EH (cell line): ENCODE results near the gene OXCT2.

ENCODE experiments used
- DNase-seq: peaks from one replicate; pipeline ENCODE4 v3.0.0-alpha.2; 2015; ENCODE audit warnings: low read depth

Gene OXCT2

GRCh38 chr1:39762550-39763540 is 8.3 kb downstream of the OXCT2 start:
- no peak for DNase-seq

GRCh38 chr1:39761557-39762260 is 9.4 kb downstream of the OXCT2 start:
- no peak for DNase-seq

- no peak for DNase-seq
Observed at GRCh38 chr1:39761016-39761415, 10.1 kb downstream of the OXCT2 start.

GRCh38 chr1:39760074-39761008 is 10.8 kb downstream of the OXCT2 start:
- DNase-seq = no peak

- peak; percentile 16 for DNase-seq
Observed at GRCh38 chr1:39759436-39759726, 11.8 kb downstream of the OXCT2 start.

GRCh38 chr1:39758556-39759435 is 12.4 kb downstream of the OXCT2 start:
- DNase-seq = no peak

- no peak for DNase-seq
Observed at GRCh38 chr1:39757501-39757900, 13.6 kb downstream of the OXCT2 start.

- DNase-seq = no peak
Observed at GRCh38 chr1:39755965-39756659, 15.0 kb downstream of the OXCT2 start.

- DNase-seq = no peak
Observed at GRCh38 chr1:39754906-39755504, 16.1 kb downstream of the OXCT2 start.

- DNase-seq = no peak
Observed at GRCh38 chr1:39754026-39754570, 17.1 kb downstream of the OXCT2 start.

GRCh38 chr1:39753132-39754025 is 17.8 kb downstream of the OXCT2 start:
- DNase-seq = no peak

- DNase-seq = no peak
Observed at GRCh38 chr1:39752703-39753102, 18.4 kb downstream of the OXCT2 start.

GRCh38 chr1:39751595-39751994 is 19.6 kb downstream of the OXCT2 start:
- no peak for DNase-seq

GRCh38 chr1:39745016-39745670 is 26.0 kb downstream of the OXCT2 start:
- no peak for DNase-seq

- DNase-seq = peak; percentile 87
Observed at GRCh38 chr1:39738622-39739366, 32.4 kb downstream of the OXCT2 start, which contains the start of gene PPIE. Gene PPIE, plus strand, starts transcription at chr1:39738882. Its CDS starts 19 bp downstream, at chr1:39738901.

- peak; percentile 84 for DNase-seq
Observed at GRCh38 chr1:39737546-39738169, 33.5 kb downstream of the OXCT2 start.

GRCh38 chr1:39735731-39736130 is 35.4 kb downstream of the OXCT2 start:
- DNase-seq = no peak
